ENCODE measurements around the gene NPIPB6.

The NPIPB6 gene

DNA sequence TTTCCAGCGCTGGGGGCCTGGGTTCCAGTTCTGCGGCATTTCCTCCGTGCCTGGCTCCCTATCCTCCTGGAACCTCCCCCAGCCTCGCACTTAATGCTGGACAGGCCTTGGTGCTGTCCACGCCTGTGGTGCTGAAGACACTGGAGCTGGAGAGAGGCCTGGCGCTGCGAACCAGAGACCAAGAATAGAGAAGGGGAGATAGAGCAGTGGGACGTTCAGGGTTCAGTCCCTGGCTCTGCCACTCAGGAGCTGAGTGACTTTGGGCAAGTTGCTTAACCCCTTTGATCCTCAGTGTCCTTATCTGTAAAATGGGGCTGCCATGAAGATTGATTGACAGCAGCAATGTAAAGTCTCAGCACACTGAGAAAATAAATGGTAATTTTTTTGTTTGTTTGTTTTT lies 59.1 kb downstream of the NPIPB6 start:
- no peaks in the 10 kb centered on the region; the same call in 1 of the 2 replicates for H3K27me3 ChIP-seq (replicated peaks; ENCODE audit: control insufficient read depth, insufficient read depth, low read length)
- H3K4me3 ChIP-seq (replicated peaks; ENCODE audit: low read depth, low read length) = no peak overlapping the region
- TF ChIP-seq CTCF (IDR thresholded peaks at IDR 0.05; ENCODE audit: insufficient read depth, low read length, poor library complexity, severe bottlenecking) = no peak
- no peak for DNase-seq (ENCODE audit: extremely low read depth, insufficient read length)
- H3K36me3 ChIP-seq (ENCODE audit: control insufficient read depth, insufficient read depth, low read length) = no peaks in the 10 kb centered on the region

DNA sequence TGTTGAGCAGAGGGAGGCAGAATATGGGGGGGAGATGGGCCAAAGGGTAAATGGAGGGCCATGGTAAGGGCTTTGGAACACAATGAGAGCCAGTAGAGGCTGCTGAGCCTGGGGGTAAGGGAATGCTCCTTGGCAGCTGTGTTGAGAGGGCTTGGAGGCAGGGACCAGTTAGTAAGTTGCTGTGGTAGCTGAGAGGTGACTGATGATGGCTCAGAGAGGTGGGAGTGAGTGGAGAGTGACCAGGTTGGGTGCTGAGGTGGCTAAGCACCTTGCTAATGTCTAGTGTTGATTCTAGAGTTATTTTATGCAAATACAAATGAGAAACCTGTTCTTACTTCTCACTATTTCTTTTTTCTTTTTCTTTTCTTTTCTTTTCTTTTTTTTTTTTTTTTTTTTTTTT lies 60.2 kb downstream of the NPIPB6 start:
- H3K36me3 ChIP-seq (ENCODE audit: control insufficient read depth, insufficient read depth, low read length) = no peaks in the 10 kb centered on the region
- no peak overlapping the region for H3K4me3 ChIP-seq (replicated peaks; ENCODE audit: low read depth, low read length)
- no peak for TF ChIP-seq CTCF (IDR thresholded peaks at IDR 0.05; ENCODE audit: insufficient read depth, low read length, poor library complexity, severe bottlenecking)
- H3K27me3 ChIP-seq (replicated peaks; ENCODE audit: control insufficient read depth, insufficient read depth, low read length) = no peaks in the 10 kb centered on the region; the same call in 1 of the 2 replicates
- DNase-seq (ENCODE audit: extremely low read depth, insufficient read length) = no peak

DNA sequence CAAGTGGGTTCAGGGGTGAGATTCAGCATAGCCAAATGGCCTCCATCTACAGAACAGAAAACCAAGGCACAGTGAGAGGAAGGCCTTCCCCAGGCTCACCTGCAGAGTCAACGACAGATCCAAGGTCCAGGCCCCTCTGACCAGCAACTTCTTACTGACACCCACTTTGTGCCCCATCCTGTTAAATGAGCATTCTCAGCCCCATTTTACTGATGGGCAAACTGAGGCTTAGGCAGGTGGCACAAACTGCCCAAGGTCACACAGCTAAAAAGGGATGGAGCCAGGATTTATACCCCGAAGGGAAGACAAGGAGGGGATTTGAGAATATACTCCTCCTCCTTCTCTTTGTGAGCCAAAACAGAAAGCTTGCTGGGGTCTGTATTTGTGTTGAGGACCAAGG lies 61.7 kb downstream of the NPIPB6 start:
- no peaks in the 10 kb centered on the region; the same call in 1 of the 2 replicates for H3K27me3 ChIP-seq (replicated peaks; ENCODE audit: control insufficient read depth, insufficient read depth, low read length)
- TF ChIP-seq CTCF (IDR thresholded peaks at IDR 0.05; ENCODE audit: insufficient read depth, low read length, poor library complexity, severe bottlenecking) = no peak

DNA sequence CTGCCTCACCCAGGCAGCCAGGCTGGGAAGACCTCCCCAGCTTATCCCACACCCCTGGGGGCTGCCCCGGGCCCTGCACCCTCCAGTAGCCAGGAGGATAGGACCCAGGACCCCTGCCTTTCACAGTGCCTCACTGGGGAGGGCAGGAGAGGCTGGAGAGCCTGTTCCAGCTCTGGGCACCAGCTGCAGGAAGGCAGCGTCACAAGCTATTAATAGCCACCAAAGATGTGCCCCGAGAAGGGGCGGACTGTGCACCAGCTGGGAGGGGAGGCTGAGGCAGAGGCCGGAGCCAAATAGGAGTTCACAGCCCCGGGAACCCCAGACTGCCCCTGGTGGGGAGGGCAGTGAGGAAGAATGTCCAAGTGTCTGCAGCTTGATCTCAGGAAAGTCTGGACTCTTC lies 62.2 kb downstream of the NPIPB6 start:
- DNase-seq (ENCODE audit: extremely low read depth, insufficient read length) = no peak
- Histone ChIP-seq H3K36me3 (ENCODE audit: control insufficient read depth, insufficient read depth, low read length) (no peaks in the 10 kb centered on the region), H3K27me3 (replicated peaks; ENCODE audit: control insufficient read depth, insufficient read depth, low read length) (no peaks in the 10 kb centered on the region; the same call in 1 of the 2 replicates), H3K4me3 (replicated peaks; ENCODE audit: low read depth, low read length) (no peak overlapping the region)
- no peak for TF ChIP-seq CTCF (IDR thresholded peaks at IDR 0.05; ENCODE audit: insufficient read depth, low read length, poor library complexity, severe bottlenecking)

More for the DNA sequence above, 61.7 kb downstream of the NPIPB6 start:
- no peak for DNase-seq (ENCODE audit: extremely low read depth, insufficient read length)
- Histone ChIP-seq H3K36me3 (ENCODE audit: control insufficient read depth, insufficient read depth, low read length) (no peaks in the 10 kb centered on the region), H3K4me3 (replicated peaks; ENCODE audit: low read depth, low read length) (no peak overlapping the region)

DNA sequence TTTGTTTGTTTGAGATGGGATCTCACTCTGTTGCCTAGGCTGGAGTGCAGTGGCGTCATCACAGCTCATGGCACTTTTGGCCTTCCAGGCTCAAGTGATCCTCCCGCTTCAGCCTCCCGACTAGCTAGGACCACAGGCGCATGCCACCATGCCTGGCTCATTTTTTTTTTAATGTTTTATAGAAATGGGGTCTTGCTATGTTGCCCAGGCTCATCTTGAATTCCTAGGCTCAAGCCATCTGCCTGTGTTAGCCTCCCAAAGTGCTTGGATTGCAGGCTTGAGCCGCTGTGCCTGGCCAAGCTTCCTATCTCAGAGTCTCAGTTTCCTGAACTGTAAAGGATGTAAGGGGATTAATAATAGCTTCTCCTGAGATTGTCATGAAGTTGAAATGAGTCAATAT lies 63.0 kb downstream of the NPIPB6 start:
- DNase-seq (ENCODE audit: extremely low read depth, insufficient read length) = no peak
- H3K36me3 ChIP-seq (ENCODE audit: control insufficient read depth, insufficient read depth, low read length) = no peaks in the 10 kb centered on the region
- no peak for TF ChIP-seq CTCF (IDR thresholded peaks at IDR 0.05; ENCODE audit: insufficient read depth, low read length, poor library complexity, severe bottlenecking)
- H3K27me3 ChIP-seq (replicated peaks; ENCODE audit: control insufficient read depth, insufficient read depth, low read length) = no peaks in the 10 kb centered on the region; the same call in 1 of the 2 replicates
- H3K4me3 ChIP-seq (replicated peaks; ENCODE audit: low read depth, low read length) = no peak overlapping the region

DNA sequence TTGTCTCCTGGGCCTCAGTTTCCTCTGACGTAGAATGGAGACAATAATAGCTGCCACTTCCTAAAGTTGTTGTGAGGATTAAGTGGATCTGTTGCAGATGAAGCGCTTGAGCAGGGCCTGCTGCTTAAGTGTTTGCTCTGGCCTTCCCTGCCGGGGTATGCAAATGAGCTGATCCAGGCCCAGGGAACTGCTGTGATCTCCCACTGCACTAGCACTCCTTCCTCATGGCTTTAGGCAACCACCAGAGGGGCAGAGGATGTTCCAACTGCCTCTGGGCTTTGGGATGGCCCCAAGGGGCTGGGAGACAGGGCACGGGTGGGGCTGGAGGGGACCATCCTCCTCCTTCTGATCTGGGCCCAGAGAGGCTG lies 64.8 kb downstream of the NPIPB6 start:
- TF ChIP-seq CTCF (IDR thresholded peaks at IDR 0.05; ENCODE audit: insufficient read depth, low read length, poor library complexity, severe bottlenecking) = no peak
- Histone ChIP-seq H3K27me3 (replicated peaks; ENCODE audit: control insufficient read depth, insufficient read depth, low read length) (peaks cover 4% of the 10 kb centered on the region; the same call in 1 of the 2 replicates), H3K36me3 (ENCODE audit: control insufficient read depth, insufficient read depth, low read length) (no peaks in the 10 kb centered on the region), H3K4me3 (replicated peaks; ENCODE audit: low read depth, low read length) (no peak overlapping the region)
- DNase-seq (ENCODE audit: extremely low read depth, insufficient read length) = no peak
